ENCODE results near the gene ZKSCAN1.

Gene ZKSCAN1

GRCh38 chr7:100016215-100016901 lies 962 bp downstream of the ZKSCAN1 start:
- Histone ChIP-seq H3K9ac (ENCODE audit: low read length) (peak overlapping the region; percentile 98), H3K4me1 (ENCODE audit: insufficient read depth, low read length, severe bottlenecking) (peaks cover 23% of the 10 kb centered on the region), H2AFZ (ENCODE audit: low read length) (no peak overlapping the region), H3K9me3 (ENCODE audit: low read length) (no peaks in the 10 kb centered on the region), H3K4me2 (ENCODE audit: low read length) (peak overlapping the region; percentile 99), H4K20me1 (ENCODE audit: insufficient read depth, low read length) (no peaks in the 10 kb centered on the region), H3K79me2 (ENCODE audit: insufficient read depth, low read length) (peaks cover 51% of the 10 kb centered on the region), H3K9me2 (ENCODE audit: low read depth, low read length) (no peaks in the 10 kb centered on the region), H3K27me3 (ENCODE audit: insufficient read depth, low read length) (no peaks in the 10 kb centered on the region), H3K4me3 (ENCODE audit: low read depth, low read length, poor library complexity, severe bottlenecking) (peak overlapping the region; percentile 99), H3K36me3 (ENCODE audit: insufficient read depth, low read length) (peaks cover 17% of the 10 kb centered on the region; the same call in 1 of the 2 replicates), H3K27ac (ENCODE audit: low read depth, low read length, poor library complexity, severe bottlenecking) (no peak overlapping the region), H3F3A (ENCODE audit: insufficient read depth, low read length) (no peaks in the 10 kb centered on the region)
- TF ChIP-seq EZH2 (IDR thresholded peaks at IDR 0.05; ENCODE audit: borderline replicate concordance, low read length), result no peak
- TF ChIP-seq, protein P1, sequence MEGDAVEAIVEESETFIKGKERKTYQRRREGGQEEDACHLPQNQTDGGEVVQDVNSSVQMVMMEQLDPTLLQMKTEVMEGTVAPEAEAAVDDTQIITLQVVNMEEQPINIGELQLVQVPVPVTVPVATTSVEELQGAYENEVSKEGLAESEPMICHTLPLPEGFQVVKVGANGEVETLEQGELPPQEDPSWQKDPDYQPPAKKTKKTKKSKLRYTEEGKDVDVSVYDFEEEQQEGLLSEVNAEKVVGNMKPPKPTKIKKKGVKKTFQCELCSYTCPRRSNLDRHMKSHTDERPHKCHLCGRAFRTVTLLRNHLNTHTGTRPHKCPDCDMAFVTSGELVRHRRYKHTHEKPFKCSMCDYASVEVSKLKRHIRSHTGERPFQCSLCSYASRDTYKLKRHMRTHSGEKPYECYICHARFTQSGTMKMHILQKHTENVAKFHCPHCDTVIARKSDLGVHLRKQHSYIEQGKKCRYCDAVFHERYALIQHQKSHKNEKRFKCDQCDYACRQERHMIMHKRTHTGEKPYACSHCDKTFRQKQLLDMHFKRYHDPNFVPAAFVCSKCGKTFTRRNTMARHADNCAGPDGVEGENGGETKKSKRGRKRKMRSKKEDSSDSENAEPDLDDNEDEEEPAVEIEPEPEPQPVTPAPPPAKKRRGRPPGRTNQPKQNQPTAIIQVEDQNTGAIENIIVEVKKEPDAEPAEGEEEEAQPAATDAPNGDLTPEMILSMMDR (IDR thresholded peaks at IDR 0.05; ENCODE audit: low read length), result peak; percentile 19; the same call in 1 of the 2 replicates

DNA sequence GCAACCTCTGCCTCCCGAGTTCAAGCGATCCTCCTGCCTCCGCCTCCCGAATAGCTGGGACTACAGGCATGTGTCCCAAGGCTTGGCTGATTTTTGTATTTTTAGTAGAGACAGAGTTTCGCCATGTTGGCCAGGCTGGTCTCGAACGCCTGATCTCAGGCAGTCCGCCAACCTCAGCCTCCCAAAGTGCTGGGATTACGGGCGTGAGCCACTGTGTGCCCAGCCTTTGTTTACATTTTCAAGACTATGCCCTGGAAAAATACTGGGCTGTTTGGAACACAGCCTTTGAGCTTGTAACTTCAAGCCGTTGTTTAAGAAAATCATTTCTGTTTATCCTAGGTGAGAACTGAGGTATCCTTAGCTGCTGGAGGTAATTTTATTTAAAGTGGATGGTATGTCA lies 1.9 kb downstream of the ZKSCAN1 start:
- H3K9ac ChIP-seq (ENCODE audit: low read length), result no peak overlapping the region
- no peak overlapping the region for H3K4me2 ChIP-seq (ENCODE audit: low read length)
- H3K4me1 ChIP-seq (ENCODE audit: insufficient read depth, low read length, severe bottlenecking), result peaks cover 23% of the 10 kb centered on the region
- no peak overlapping the region for H3K4me3 ChIP-seq (ENCODE audit: low read depth, low read length, poor library complexity, severe bottlenecking)
- no peaks in the 10 kb centered on the region for H3K9me2 ChIP-seq (ENCODE audit: low read depth, low read length)
- H3K27ac ChIP-seq (ENCODE audit: low read depth, low read length, poor library complexity, severe bottlenecking), result no peak overlapping the region
- no peak overlapping the region for H2AFZ ChIP-seq (ENCODE audit: low read length)
- no peaks in the 10 kb centered on the region for H3K27me3 ChIP-seq (ENCODE audit: insufficient read depth, low read length)
- H4K20me1 ChIP-seq (ENCODE audit: insufficient read depth, low read length), result no peaks in the 10 kb centered on the region
- H3K9me3 ChIP-seq (ENCODE audit: low read length), result no peaks in the 10 kb centered on the region
- H3K36me3 ChIP-seq (ENCODE audit: insufficient read depth, low read length), result peaks cover 19% of the 10 kb centered on the region; the same call in 1 of the 2 replicates
- peaks cover 51% of the 10 kb centered on the region for H3K79me2 ChIP-seq (ENCODE audit: insufficient read depth, low read length)
- no peaks in the 10 kb centered on the region for H3F3A ChIP-seq (ENCODE audit: insufficient read depth, low read length)
- TF ChIP-seq, protein P1 (IDR thresholded peaks at IDR 0.05; ENCODE audit: low read length), result no peak
- no peak for TF ChIP-seq EZH2 (IDR thresholded peaks at IDR 0.05; ENCODE audit: borderline replicate concordance, low read length)

DNA sequence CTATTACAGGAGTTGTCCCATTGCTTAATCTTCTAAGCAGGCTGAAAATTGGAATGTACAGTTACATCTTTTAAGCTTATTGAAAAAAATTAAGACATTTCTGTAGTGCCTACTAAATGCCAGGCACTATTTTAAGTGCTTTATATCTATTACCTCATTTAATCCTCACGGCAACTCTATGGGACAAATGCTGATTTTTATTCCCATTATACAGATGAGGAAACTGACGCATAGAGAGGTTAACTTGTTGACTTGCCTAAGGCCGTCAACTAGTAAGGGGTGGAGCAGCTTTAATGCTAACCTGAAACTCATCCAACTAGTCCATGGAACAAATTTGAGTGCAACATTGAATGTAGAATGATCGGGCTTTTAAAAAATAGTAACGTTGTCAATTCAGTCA lies 2.5 kb downstream of the ZKSCAN1 start:
- Histone ChIP-seq H3K36me3 (ENCODE audit: insufficient read depth, low read length) (peaks cover 25% of the 10 kb centered on the region; the same call in 1 of the 2 replicates), H4K20me1 (ENCODE audit: insufficient read depth, low read length) (no peaks in the 10 kb centered on the region), H2AFZ (ENCODE audit: low read length) (no peak overlapping the region), H3K9ac (ENCODE audit: low read length) (no peak overlapping the region), H3K27me3 (ENCODE audit: insufficient read depth, low read length) (no peaks in the 10 kb centered on the region), H3K27ac (ENCODE audit: low read depth, low read length, poor library complexity, severe bottlenecking) (no peak overlapping the region), H3K9me2 (ENCODE audit: low read depth, low read length) (no peaks in the 10 kb centered on the region), H3K4me2 (ENCODE audit: low read length) (no peak overlapping the region), H3F3A (ENCODE audit: insufficient read depth, low read length) (no peaks in the 10 kb centered on the region), H3K4me3 (ENCODE audit: low read depth, low read length, poor library complexity, severe bottlenecking) (no peak overlapping the region), H3K4me1 (ENCODE audit: insufficient read depth, low read length, severe bottlenecking) (peaks cover 23% of the 10 kb centered on the region), H3K9me3 (ENCODE audit: low read length) (no peaks in the 10 kb centered on the region), H3K79me2 (ENCODE audit: insufficient read depth, low read length) (peaks cover 51% of the 10 kb centered on the region)
- TF ChIP-seq, protein P1 (IDR thresholded peaks at IDR 0.05; ENCODE audit: low read length), result no peak
- TF ChIP-seq EZH2 (IDR thresholded peaks at IDR 0.05; ENCODE audit: borderline replicate concordance, low read length), result no peak

Measured in OCI-LY1 (cell line).